SK-N-SH treated with all-trans-retinoic acid at 6 μM for 48 hours (cell line): ENCODE data around the gene ADPRHL1.

ENCODE experiments used
- ATAC-seq: fragments of 200-7000 bp; cut with Tn5 transposase; 3 replicates; pipeline ENCODE4 v1.9.1; 2020; ENCODE audit warnings: mild to moderate bottlenecking, moderate library complexity
- ARNTL ChIP-seq: fragments of 450-650 bp; formaldehyde crosslinking; IDR thresholded peaks from 2 replicates; pipeline ENCODE4 v1.5.0; 2020; ENCODE audit warnings: low read depth, mild to moderate bottlenecking, moderate library complexity, borderline replicate concordance
- BACH2 ChIP-seq: fragments of 250-450 bp; sonication (Bioruptor Pico); IDR thresholded peaks from 2 replicates; pipeline ENCODE4 v1.9.0; 2021; ENCODE audit warnings: mild to moderate bottlenecking, borderline replicate concordance
- CSDC2 ChIP-seq: fragments of 250-450 bp; sonication (Bioruptor Pico); IDR thresholded peaks from 2 replicates; pipeline ENCODE4 v1.5.0; 2020; ENCODE audit warnings: mild to moderate bottlenecking, moderate library complexity
- ESRRG ChIP-seq: fragments of 250-450 bp; sonication (Bioruptor Pico); IDR thresholded peaks from 2 replicates; pipeline ENCODE4 v1.6.1; 2021; ENCODE audit warnings: mild to moderate bottlenecking
- GLIS3 ChIP-seq: fragments of 250-450 bp; sonication (Bioruptor Pico); IDR thresholded peaks from 2 replicates; pipeline ENCODE4 v1.5.0; 2020; ENCODE audit warnings: mild to moderate bottlenecking, moderate library complexity
- ISL1 ChIP-seq: fragments of 250-450 bp; sonication (Bioruptor Pico); IDR thresholded peaks from 2 replicates; pipeline ENCODE4 v2.1.2; 2022; ENCODE audit warnings: mild to moderate bottlenecking, moderate library complexity
- OSR1 ChIP-seq: fragments of 250-450 bp; sonication (Bioruptor Pico); IDR thresholded peaks from 2 replicates; pipeline ENCODE4 v1.8.0; 2022; ENCODE audit warnings: moderate library complexity, mild to moderate bottlenecking, inconsistent platforms
- PPARA ChIP-seq: fragments of 250-450 bp; sonication (Bioruptor Pico); IDR thresholded peaks from 2 replicates; pipeline ENCODE4 v1.5.0; 2020; ENCODE audit warnings: mild to moderate bottlenecking, borderline replicate concordance
- RARB ChIP-seq: fragments of 250-450 bp; sonication (Bioruptor Pico); IDR thresholded peaks from 2 replicates; pipeline ENCODE4 v1.8.0; 2021; ENCODE audit warnings: mild to moderate bottlenecking, moderate library complexity
- SNAI2 ChIP-seq: fragments of 250-450 bp; sonication (Bioruptor Pico); IDR thresholded peaks from 2 replicates; pipeline ENCODE4 v1.5.0; 2020; ENCODE audit warnings: mild to moderate bottlenecking, moderate library complexity
- TCF4 ChIP-seq: fragments of 250-450 bp; sonication (Bioruptor Pico); IDR thresholded peaks from 2 replicates; pipeline ENCODE4 v1.8.0; 2021; ENCODE audit warnings: mild to moderate bottlenecking, moderate library complexity, borderline replicate concordance
- TOX ChIP-seq: fragments of 250-450 bp; sonication (Bioruptor Pico); IDR thresholded peaks from 2 replicates; pipeline ENCODE4 v1.8.0; 2021; ENCODE audit warnings: mild to moderate bottlenecking, moderate library complexity, borderline replicate concordance
- ZC3H10 ChIP-seq: fragments of 250-450 bp; sonication (Bioruptor Pico); IDR thresholded peaks from 2 replicates; pipeline ENCODE4 v1.5.1; 2021; ENCODE audit warnings: mild to moderate bottlenecking, moderate library complexity
- ZNF565 ChIP-seq: fragments of 450-650 bp; formaldehyde crosslinking; conservative IDR thresholded peaks from 2 replicates; pipeline ENCODE4 v1.5.0; 2020; ENCODE audit warnings: low read depth, mild to moderate bottlenecking, moderate library complexity
- ZNF70 ChIP-seq: fragments of 450-650 bp; formaldehyde crosslinking; IDR thresholded peaks from 2 replicates; pipeline ENCODE4 v1.5.0; 2020; ENCODE audit warnings: mild to moderate bottlenecking, moderate library complexity
- ZNF8 ChIP-seq: fragments of 450-650 bp; formaldehyde crosslinking; IDR thresholded peaks from 2 replicates; pipeline ENCODE4 v1.5.0; 2020; ENCODE audit warnings: mild to moderate bottlenecking, moderate library complexity
- TF ChIP-seq, protein P1 (sequence below): fragments of 250-450 bp; sonication (Bioruptor Pico); IDR thresholded peaks from 2 replicates; pipeline ENCODE4 v1.5.1; 2021; ENCODE audit warnings: mild to moderate bottlenecking, moderate library complexity
- TF ChIP-seq, protein P2 (sequence below): fragments of 250-450 bp; sonication (Bioruptor Pico); IDR thresholded peaks from 2 replicates; pipeline ENCODE4 v1.5.0; 2020; ENCODE audit warnings: mild to moderate bottlenecking, moderate library complexity
- TF ChIP-seq, protein P3 (sequence below): fragments of 250-450 bp; sonication (Bioruptor Pico); IDR thresholded peaks from 2 replicates; pipeline ENCODE4 v1.8.0; 2020; ENCODE audit warnings: mild to moderate bottlenecking, moderate library complexity, borderline replicate concordance
- TF ChIP-seq, protein P4 (sequence below): fragments of 250-450 bp; sonication (Bioruptor Pico); IDR thresholded peaks from 2 replicates; pipeline ENCODE4 v1.5.1; 2020; ENCODE audit warnings: low read depth, mild to moderate bottlenecking, moderate library complexity
- TF ChIP-seq, protein P5 (sequence below): fragments of 250-450 bp; sonication (Bioruptor Pico); IDR thresholded peaks from 2 replicates; pipeline ENCODE4 v1.8.0; 2021; ENCODE audit warnings: low read depth, mild to moderate bottlenecking, moderate library complexity, borderline replicate concordance

The ADPRHL1 gene

DNA sequence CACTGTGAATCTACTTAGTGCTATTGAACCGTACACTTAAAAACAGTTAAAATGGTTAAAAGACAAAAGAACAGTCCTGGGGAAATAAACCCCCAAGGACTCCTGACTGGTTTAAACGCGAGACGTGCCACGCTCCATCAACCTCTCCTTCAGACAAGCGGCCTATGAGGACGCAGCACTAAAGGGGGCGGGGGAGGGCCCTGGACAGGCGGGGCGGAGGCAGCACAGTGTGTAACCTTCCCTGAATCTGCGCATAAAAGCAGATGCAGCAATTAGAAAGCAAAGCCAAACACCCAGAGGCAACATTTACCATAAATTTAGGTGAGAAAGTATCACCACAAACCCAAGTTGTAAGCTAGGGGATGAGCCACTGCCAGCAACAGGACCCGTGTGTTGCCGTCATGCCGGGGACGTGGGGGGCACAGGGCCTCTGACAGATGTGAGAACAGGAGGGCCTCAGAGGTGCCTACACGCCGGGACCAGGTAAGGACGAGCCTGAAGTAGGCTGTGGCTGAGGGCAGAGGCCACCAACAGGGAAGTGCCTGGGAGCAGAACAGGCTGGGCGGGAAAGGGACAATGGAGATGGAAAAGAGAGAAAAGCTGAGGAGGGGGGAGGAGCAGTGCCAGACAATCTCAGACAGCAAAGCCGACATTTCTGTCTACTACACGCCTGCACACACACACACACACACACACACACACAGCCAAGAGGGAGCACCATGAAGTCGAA lies 15.3 kb upstream of the ADPRHL1 start:
- ATAC-seq: no peak
- no peak for TF ChIP-seq ZNF8 (CRISPR knock-in tag)
- TF ChIP-seq, protein P1, sequence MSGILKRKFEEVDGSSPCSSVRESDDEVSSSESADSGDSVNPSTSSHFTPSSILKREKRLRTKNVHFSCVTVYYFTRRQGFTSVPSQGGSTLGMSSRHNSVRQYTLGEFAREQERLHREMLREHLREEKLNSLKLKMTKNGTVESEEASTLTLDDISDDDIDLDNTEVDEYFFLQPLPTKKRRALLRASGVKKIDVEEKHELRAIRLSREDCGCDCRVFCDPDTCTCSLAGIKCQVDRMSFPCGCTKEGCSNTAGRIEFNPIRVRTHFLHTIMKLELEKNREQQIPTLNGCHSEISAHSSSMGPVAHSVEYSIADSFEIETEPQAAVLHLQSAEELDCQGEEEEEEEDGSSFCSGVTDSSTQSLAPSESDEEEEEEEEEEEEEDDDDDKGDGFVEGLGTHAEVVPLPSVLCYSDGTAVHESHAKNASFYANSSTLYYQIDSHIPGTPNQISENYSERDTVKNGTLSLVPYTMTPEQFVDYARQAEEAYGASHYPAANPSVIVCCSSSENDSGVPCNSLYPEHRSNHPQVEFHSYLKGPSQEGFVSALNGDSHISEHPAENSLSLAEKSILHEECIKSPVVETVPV (CRISPR knock-in tag): no peak
- TF ChIP-seq, protein P2, sequence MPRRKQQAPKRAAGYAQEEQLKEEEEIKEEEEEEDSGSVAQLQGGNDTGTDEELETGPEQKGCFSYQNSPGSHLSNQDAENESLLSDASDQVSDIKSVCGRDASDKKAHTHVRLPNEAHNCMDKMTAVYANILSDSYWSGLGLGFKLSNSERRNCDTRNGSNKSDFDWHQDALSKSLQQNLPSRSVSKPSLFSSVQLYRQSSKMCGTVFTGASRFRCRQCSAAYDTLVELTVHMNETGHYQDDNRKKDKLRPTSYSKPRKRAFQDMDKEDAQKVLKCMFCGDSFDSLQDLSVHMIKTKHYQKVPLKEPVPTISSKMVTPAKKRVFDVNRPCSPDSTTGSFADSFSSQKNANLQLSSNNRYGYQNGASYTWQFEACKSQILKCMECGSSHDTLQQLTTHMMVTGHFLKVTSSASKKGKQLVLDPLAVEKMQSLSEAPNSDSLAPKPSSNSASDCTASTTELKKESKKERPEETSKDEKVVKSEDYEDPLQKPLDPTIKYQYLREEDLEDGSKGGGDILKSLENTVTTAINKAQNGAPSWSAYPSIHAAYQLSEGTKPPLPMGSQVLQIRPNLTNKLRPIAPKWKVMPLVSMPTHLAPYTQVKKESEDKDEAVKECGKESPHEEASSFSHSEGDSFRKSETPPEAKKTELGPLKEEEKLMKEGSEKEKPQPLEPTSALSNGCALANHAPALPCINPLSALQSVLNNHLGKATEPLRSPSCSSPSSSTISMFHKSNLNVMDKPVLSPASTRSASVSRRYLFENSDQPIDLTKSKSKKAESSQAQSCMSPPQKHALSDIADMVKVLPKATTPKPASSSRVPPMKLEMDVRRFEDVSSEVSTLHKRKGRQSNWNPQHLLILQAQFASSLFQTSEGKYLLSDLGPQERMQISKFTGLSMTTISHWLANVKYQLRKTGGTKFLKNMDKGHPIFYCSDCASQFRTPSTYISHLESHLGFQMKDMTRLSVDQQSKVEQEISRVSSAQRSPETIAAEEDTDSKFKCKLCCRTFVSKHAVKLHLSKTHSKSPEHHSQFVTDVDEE (CRISPR knock-in tag): no peak
- TF ChIP-seq, protein P3, sequence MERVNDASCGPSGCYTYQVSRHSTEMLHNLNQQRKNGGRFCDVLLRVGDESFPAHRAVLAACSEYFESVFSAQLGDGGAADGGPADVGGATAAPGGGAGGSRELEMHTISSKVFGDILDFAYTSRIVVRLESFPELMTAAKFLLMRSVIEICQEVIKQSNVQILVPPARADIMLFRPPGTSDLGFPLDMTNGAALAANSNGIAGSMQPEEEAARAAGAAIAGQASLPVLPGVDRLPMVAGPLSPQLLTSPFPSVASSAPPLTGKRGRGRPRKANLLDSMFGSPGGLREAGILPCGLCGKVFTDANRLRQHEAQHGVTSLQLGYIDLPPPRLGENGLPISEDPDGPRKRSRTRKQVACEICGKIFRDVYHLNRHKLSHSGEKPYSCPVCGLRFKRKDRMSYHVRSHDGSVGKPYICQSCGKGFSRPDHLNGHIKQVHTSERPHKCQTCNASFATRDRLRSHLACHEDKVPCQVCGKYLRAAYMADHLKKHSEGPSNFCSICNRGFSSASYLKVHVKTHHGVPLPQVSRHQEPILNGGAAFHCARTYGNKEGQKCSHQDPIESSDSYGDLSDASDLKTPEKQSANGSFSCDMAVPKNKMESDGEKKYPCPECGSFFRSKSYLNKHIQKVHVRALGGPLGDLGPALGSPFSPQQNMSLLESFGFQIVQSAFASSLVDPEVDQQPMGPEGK (CRISPR knock-in tag): no peak
- TF ChIP-seq OSR1 (CRISPR knock-in tag): no peak
- TF ChIP-seq ZNF565 (CRISPR knock-in tag): no peak
- TF ChIP-seq ISL1 (CRISPR knock-in tag): no peak
- TF ChIP-seq TOX (CRISPR knock-in tag): no peak
- TF ChIP-seq, protein P4, sequence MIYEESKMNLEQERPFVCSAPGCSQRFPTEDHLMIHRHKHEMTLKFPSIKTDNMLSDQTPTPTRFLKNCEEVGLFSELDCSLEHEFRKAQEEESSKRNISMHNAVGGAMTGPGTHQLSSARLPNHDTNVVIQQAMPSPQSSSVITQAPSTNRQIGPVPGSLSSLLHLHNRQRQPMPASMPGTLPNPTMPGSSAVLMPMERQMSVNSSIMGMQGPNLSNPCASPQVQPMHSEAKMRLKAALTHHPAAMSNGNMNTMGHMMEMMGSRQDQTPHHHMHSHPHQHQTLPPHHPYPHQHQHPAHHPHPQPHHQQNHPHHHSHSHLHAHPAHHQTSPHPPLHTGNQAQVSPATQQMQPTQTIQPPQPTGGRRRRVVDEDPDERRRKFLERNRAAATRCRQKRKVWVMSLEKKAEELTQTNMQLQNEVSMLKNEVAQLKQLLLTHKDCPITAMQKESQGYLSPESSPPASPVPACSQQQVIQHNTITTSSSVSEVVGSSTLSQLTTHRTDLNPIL (CRISPR knock-in tag): no peak
- no peak for TF ChIP-seq CSDC2 (CRISPR knock-in tag)
- TF ChIP-seq ZC3H10 (CRISPR knock-in tag): no peak
- no peak for TF ChIP-seq ZNF70 (CRISPR knock-in tag)
- no peak for TF ChIP-seq ARNTL (CRISPR knock-in tag)
- TF ChIP-seq TCF4: no peak
- no peak for TF ChIP-seq RARB (CRISPR knock-in tag)
- TF ChIP-seq SNAI2 (CRISPR knock-in tag): no peak
- no peak for TF ChIP-seq PPARA (CRISPR knock-in tag)
- no peak for TF ChIP-seq ESRRG (CRISPR knock-in tag)
- TF ChIP-seq BACH2 (CRISPR knock-in tag): no peak

DNA sequence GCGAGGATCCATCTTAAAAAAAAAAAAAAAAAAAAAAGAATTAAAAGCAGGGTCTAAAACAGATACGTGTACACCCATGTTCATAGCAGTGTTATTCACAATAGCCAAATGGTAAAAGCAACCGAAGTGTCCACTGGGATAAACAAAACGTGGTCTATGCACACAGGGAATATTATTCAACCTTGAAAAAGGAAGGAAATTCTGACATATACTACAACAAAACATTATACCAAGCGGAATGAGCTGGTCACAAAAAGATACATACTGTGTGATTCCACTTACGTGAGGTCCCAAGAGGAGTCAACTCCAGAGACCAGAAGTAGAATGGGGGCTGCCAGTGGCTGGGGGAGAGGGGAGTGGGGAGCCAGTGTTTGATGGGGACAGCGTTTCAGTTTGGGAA lies 14.7 kb upstream of the ADPRHL1 start:
- TF ChIP-seq ZNF70 (CRISPR knock-in tag) (no peak), OSR1 (CRISPR knock-in tag) (no peak), ISL1 (CRISPR knock-in tag) (no peak), SNAI2 (CRISPR knock-in tag) (no peak), CSDC2 (CRISPR knock-in tag) (no peak), ZNF565 (CRISPR knock-in tag) (no peak), ZNF8 (CRISPR knock-in tag) (no peak), ESRRG (CRISPR knock-in tag) (no peak), RARB (CRISPR knock-in tag) (no peak), GLIS3 (no peak), ARNTL (CRISPR knock-in tag) (no peak), TOX (CRISPR knock-in tag) (no peak), TCF4 (no peak)
- TF ChIP-seq, protein P2 (CRISPR knock-in tag): no peak
- TF ChIP-seq, protein P1 (CRISPR knock-in tag): no peak
- TF ChIP-seq, protein P5, sequence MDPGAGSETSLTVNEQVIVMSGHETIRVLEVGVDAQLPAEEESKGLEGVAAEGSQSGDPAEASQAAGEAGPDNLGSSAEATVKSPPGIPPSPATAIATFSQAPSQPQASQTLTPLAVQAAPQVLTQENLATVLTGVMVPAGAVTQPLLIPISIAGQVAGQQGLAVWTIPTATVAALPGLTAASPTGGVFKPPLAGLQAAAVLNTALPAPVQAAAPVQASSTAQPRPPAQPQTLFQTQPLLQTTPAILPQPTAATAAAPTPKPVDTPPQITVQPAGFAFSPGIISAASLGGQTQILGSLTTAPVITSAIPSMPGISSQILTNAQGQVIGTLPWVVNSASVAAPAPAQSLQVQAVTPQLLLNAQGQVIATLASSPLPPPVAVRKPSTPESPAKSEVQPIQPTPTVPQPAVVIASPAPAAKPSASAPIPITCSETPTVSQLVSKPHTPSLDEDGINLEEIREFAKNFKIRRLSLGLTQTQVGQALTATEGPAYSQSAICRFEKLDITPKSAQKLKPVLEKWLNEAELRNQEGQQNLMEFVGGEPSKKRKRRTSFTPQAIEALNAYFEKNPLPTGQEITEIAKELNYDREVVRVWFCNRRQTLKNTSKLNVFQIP (CRISPR knock-in tag): no peak
- TF ChIP-seq, protein P3 (CRISPR knock-in tag): no peak
- no peak for ATAC-seq
